Prostate gland (tissue), 2 donors: Measurements from ENCODE around the gene NXPH2.

Experiments used
- CTCF ChIP-seq, 4 experiments: fragments of 200-600 bp in 2 of 4; fragments of 450-650 bp in 2 of 4; sonication (generic) in 2 of 4; IDR thresholded peaks; 1 replicate in 3 of 4; 2 replicates in 1 of 4; pipeline ENCODE4 v1.5.1; 2016 to 2019; ENCODE audit warnings: antibody characterized with exemption in 4 of 4, mild to moderate bottlenecking in 2 of 4, moderate library complexity in 2 of 4
- POLR2A ChIP-seq: fragments of 450-650 bp; IDR thresholded peaks from one replicate; pipeline ENCODE4 v1.6.1; 2016; ENCODE audit warnings: antibody characterized with exemption, mild to moderate bottlenecking

- no peak for TF ChIP-seq CTCF (IDR thresholded peaks at IDR 0.05)
- TF ChIP-seq POLR2A = no peak
Observed at GRCh38 chr2:138724729-138725459, 55.3 kb downstream of the NXPH2 start.
